Activated naive CD8-positive, alpha-beta T cell treated with anti-CD3 and anti-CD28 coated beads for 36 hours (primary cell): ENCODE measurements around the gene CRACR2B. TPM values are rescaled to one million over a fixed set of nuclear protein-coding genes. Genes with fewer than 3 reads are reported as not detected.

ENCODE experiments used
- DNase-seq: peaks from one replicate; pipeline ENCODE4 v3.0.0; 2021
- H3K27ac Mint-ChIP-seq: one replicate; pipeline ENCODE4 v1.8.0; 2022; ENCODE audit warnings: mild to moderate bottlenecking, moderate library complexity, mixed read lengths
- H3K27me3 Mint-ChIP-seq: one replicate; pipeline ENCODE4 v1.8.0; 2022; ENCODE audit warnings: mild to moderate bottlenecking, mixed read lengths
- H3K36me3 Mint-ChIP-seq: one replicate; pipeline ENCODE4 v1.8.0; 2021; ENCODE audit warnings: mild to moderate bottlenecking, mixed read lengths
- H3K4me1 Mint-ChIP-seq: one replicate; pipeline ENCODE4 v1.8.0; 2021; ENCODE audit warnings: mixed read lengths
- H3K4me3 Mint-ChIP-seq: one replicate; pipeline ENCODE4 v1.8.0; 2022; ENCODE audit warnings: mild to moderate bottlenecking, moderate library complexity, mixed read lengths
- H3K9me3 Mint-ChIP-seq: one replicate; pipeline ENCODE4 v1.8.0; 2022; ENCODE audit warnings: mixed read lengths
- total RNA-seq, 2 experiments: library from RNA; stranded (reverse); gene quantifications; one replicate each; pipeline ENCODE4 v1.2.3, GENCODE V29; 2021

The CRACR2B gene
- total RNA-seq, 2 experiments from 2014 or later, result 0.76 to 1.1 TPM

DNA sequence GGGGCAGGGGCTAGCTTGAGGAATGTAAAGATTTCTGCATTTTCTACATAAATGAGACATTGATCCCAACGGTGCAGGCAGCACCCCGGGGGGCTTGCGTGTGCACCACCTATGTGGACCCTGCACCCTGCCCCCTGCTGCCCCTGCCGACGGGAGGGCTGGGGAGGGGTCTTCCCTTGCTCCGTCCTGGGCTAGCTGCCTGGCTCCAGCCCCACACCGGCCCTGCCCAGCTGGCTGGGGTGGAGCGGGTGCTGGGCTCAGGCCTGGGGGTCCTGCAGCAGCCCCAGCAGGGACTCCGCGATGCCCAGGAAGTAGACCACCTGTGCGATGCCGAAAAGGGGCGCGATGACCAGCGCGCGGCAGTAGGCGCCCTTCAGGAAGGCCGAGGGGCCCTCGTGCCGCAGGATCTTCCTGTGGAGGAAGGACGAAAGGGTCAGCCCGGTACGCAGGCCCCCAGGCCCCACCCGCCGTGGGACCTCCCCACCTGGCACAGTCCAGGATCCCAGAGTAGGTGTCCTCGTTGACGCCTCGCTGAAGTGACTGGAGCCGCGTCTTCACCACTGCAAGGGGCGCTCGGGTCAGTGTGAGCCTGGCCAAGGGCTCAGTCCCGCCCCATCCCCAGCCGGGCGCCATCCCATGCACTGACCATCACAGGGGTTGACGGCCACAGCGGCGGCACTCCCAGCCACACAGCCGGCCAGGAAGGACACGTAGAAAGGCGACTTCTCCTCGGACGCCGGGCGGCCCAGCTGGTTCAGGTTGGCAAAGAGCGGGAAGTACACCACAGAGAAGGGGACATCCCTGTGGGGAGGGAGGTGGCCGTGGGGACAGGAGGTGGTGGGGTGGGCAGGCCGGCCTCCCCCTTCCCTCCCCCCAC is 35.8 kb upstream of the CRACR2B start:
- peaks cover 11% of the 10 kb centered on the region for H3K4me1 Mint-ChIP-seq

DNA sequence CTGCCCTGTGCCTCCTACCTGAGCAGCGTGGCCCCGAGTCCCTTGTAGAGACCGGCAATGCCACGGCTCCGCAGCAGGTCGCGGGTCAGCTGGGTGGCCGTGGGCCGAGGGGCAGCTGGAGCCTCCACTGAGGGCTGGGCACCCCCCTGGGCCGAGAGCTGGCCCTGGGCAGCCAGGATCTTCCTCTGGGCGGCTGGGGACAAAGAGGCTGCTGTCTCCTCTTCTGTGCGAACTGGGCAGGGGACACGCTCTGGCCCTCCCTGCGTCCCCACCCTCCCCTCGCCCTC is 35.2 kb upstream of the CRACR2B start:
- Mint-ChIP-seq H3K36me3 (peaks cover 12% of the 10 kb centered on the region), H3K4me3 (no peak overlapping the region), H3K27ac (no peak overlapping the region), H3K9me3 (no peaks in the 10 kb centered on the region), H3K27me3 (no peaks in the 10 kb centered on the region), H3K4me1 (peaks cover 12% of the 10 kb centered on the region)
- DNase-seq, result no peak

More for the DNA sequence above, 35.8 kb upstream of the CRACR2B start:
- Mint-ChIP-seq H3K36me3 (peaks cover 12% of the 10 kb centered on the region), H3K27me3 (no peaks in the 10 kb centered on the region), H3K4me3 (no peak overlapping the region), H3K9me3 (no peaks in the 10 kb centered on the region), H3K27ac (no peak overlapping the region)
- no peak for DNase-seq

DNA sequence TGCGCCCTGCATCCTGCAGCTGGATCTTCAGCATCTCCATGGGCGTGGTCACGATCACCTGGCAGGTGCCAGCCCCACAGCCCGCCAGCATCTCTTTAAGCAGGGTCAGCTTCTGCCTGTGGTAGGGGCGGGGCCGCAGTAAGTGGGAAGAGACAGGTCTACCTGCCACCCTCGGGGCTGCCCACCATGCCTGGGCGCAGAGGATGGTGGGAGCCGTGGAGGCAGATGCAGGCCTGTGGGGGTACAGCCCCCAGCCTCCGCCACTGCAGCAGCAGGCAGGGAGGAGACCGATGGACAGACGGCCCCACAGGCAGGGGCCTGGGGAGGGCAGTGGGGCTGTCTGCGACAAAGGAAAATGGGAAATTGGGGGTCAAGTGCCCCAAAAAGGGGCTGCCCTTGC is 34.8 kb upstream of the CRACR2B start:
- Mint-ChIP-seq H3K9me3 (no peaks in the 10 kb centered on the region), H3K4me1 (peaks cover 10% of the 10 kb centered on the region)

DNA sequence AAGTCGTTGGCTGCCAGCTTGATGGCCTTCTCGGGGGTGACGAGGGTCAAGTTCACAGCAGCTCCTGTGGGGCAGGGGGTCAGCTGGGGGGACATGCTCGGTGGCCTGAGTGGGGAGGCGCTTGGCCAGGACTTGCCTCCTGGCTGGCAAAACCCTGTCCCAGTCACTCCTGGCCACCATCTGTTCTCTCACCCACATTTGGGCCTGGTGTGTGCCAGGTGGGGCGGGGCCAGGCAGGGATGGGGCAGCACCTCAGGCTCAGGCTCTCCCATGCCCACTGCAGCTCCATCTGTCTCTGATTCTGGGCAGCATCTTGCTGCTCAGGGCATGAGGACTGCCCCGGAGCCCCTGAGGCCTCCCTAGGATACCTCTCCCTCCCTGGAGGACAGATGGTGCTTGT is 34.2 kb upstream of the CRACR2B start:
- Mint-ChIP-seq H3K27me3 (no peaks in the 10 kb centered on the region), H3K27ac (no peak overlapping the region), H3K4me3 (peak overlapping the region; percentile 22), H3K36me3 (peaks cover 12% of the 10 kb centered on the region), H3K9me3 (no peaks in the 10 kb centered on the region), H3K4me1 (peaks cover 9% of the 10 kb centered on the region)
- DNase-seq, result no peak

More for the DNA sequence above, 34.8 kb upstream of the CRACR2B start:
- H3K27me3 Mint-ChIP-seq, result no peaks in the 10 kb centered on the region
- DNase-seq, result no peak
- peaks cover 12% of the 10 kb centered on the region for H3K36me3 Mint-ChIP-seq
- H3K27ac Mint-ChIP-seq, result no peak overlapping the region
- H3K4me3 Mint-ChIP-seq, result no peak overlapping the region

DNA sequence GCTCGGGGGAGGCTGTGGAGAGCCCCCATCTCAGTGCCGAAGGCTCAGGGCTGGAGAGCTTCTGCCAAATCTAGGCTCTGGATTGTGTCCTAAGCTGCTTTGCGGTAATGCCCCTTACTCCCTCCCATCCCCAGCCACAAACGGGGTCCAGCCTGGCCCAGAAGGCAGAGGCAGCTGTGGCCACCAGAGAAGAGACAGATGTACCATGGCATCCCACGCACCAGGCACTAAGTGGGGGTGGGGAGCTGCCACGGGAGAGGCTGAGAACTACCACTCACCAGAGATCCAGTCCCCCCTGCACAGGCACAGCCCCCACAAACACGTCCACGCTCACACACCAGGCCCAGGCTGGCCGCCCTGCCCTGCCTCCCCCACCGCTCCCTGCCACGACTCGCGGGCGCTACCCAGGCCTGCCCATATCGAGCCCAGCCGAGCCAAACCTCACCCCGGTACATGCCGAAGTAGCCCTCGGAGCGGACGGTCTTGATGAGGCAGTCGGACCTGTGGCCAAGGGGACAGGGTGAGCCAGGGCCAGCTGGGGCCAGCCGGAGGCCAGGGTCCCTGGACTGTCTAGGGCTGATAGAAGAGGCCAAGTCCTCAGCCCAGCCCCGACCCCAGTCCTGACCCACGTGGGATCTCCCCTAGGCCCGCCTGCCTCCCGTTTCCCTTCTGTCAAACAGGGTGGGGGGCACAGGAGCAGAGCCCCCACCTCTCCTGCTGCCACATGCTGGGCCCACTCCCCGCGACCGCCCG is 33.5 kb upstream of the CRACR2B start:
- no peak overlapping the region for H3K27ac Mint-ChIP-seq
- DNase-seq, result no peak
- H3K27me3 Mint-ChIP-seq, result no peaks in the 10 kb centered on the region
- H3K36me3 Mint-ChIP-seq, result peaks cover 12% of the 10 kb centered on the region
- H3K9me3 Mint-ChIP-seq, result no peaks in the 10 kb centered on the region
- peaks cover 9% of the 10 kb centered on the region for H3K4me1 Mint-ChIP-seq
- H3K4me3 Mint-ChIP-seq, result peak overlapping the region; percentile 62

DNA sequence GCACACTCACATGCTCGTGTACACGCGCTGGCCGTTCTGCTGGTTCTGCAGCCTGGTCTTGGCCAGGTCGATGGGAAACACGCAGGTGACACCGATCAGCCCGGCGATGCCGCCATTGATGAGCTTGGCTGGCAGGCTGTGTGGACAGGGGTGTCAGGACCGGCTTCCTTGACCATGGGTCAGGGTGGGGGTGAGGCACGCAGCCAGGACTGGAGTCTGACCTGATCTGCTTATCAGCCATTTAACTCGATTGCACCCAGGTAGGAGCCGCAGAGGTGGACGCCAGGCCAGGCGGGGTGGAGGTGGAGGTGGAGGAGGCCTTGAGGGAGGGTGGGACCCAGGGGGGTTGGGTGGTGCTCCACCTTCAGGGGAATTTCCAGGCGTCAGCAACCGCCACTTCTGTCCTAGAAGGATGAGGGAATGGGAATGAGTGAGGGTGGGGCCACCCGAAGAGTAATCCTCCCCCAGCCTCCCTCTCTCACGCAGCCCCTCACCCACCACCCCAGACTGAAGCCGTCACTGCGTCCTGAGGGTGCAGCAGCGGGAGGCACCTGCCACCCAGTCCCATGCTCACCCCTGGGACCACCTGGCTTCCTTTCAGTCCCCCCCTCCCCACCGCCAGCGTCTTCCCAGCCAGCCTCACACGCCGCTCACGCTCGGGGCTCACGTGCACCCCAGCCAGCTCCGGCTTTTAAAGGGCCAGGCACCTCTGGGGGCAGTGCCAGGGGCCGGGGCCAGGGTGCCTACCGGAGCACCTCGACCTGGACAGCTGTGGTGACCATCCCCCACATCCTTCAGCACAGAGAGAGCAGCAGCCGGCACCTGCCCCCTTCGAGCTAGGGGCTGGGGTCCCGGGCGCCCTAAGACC is 32.7 kb upstream of the CRACR2B start:
- Mint-ChIP-seq H3K36me3 (peaks cover 12% of the 10 kb centered on the region), H3K9me3 (no peaks in the 10 kb centered on the region), H3K27me3 (no peaks in the 10 kb centered on the region), H3K4me3 (peak overlapping the region; percentile 93), H3K4me1 (peaks cover 9% of the 10 kb centered on the region), H3K27ac (no peak overlapping the region)
- no peak for DNase-seq

DNA sequence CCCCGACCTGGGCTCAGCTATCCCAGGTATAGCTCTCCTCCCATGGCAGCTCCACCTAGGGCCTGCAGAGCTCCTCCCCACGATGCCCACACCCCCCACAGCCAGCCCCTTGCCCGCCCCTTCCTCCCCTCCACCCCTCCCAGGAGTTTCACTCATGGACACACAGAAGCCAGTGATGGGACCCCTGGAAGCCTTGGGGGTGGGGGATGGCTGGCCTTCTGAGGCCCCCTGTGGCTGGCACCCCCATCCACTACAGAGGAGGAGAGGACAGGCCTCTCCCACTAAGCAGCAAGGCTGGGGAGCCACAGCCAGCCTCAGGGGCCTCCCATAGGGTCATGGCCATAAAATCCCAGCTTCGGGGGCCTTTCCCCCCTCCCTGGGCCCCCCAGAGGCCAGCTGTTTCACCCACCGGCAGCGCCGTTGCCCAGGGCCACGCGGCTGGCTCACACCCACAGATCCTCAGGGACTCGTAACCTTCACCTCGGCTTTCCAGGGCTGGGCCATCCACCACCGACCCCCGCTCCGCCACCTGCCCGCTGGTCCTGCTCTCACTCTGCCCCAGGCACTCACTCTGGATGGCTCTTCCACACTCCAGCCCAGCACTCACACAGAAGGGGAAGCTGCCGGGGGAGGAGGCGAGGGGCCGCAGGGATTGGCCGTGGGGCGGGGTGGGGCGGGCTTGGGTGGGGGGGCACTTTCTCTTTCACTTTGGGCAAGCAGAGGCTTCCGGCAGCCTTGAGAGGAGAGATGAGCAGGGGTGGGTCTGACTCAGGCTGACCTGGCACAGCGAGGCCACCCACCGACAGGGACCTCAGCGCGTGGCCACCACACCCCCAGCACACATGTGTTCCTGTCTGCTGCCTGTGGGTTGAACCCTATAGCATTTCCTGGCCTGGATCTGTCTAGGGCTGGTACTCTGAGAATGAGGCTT is 31.8 kb upstream of the CRACR2B start:
- peak overlapping the region; percentile 85 for H3K27ac Mint-ChIP-seq
- H3K4me1 Mint-ChIP-seq, result peaks cover 9% of the 10 kb centered on the region
- peak; percentile 86 for DNase-seq
- H3K4me3 Mint-ChIP-seq, result peak overlapping the region; percentile 93
- H3K27me3 Mint-ChIP-seq, result no peaks in the 10 kb centered on the region
- H3K9me3 Mint-ChIP-seq, result no peaks in the 10 kb centered on the region
- H3K36me3 Mint-ChIP-seq, result peaks cover 10% of the 10 kb centered on the region

DNA sequence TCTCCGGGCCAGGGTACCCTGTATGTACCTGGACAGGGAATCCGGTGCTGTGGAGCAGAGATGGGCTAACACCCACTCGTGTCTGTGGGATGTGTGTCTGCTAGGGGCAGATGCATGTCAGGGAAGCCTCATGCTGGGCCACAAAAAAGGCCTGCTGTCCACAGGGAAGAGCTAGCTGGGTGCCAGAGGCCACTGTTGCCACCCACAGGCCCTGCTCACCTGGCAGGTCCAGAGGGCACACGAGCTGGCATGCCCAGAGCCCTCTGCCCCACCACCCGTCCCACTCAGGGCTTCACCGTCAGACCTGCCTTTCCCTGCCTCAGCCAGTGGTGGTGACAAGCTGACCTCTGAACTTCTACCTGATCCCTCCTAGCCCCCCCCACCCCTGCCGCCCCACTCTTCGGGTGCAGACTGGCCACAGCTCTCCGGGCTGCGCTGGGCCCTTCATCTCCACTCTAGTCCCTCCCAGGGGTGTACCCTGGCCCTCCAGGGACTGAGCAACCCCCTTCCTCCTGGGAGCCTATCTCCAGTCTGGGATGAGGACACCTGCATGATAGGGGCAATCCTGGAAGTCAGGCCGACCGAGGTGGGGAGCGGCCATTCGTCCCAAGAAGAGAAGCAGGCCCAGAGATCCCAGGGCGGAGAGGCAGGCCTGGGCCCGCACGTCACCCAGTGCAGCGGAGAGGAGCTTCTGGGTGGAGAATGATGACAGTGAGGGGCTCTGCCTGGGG is 31.0 kb upstream of the CRACR2B start:
- DNase-seq, result no peak
- H3K9me3 Mint-ChIP-seq, result no peaks in the 10 kb centered on the region
- peaks cover 9% of the 10 kb centered on the region for H3K4me1 Mint-ChIP-seq
- no peaks in the 10 kb centered on the region for H3K27me3 Mint-ChIP-seq
- peaks cover 8% of the 10 kb centered on the region for H3K36me3 Mint-ChIP-seq
- peak overlapping the region; percentile 93 for H3K4me3 Mint-ChIP-seq
- H3K27ac Mint-ChIP-seq, result peak overlapping the region; percentile 85

DNA sequence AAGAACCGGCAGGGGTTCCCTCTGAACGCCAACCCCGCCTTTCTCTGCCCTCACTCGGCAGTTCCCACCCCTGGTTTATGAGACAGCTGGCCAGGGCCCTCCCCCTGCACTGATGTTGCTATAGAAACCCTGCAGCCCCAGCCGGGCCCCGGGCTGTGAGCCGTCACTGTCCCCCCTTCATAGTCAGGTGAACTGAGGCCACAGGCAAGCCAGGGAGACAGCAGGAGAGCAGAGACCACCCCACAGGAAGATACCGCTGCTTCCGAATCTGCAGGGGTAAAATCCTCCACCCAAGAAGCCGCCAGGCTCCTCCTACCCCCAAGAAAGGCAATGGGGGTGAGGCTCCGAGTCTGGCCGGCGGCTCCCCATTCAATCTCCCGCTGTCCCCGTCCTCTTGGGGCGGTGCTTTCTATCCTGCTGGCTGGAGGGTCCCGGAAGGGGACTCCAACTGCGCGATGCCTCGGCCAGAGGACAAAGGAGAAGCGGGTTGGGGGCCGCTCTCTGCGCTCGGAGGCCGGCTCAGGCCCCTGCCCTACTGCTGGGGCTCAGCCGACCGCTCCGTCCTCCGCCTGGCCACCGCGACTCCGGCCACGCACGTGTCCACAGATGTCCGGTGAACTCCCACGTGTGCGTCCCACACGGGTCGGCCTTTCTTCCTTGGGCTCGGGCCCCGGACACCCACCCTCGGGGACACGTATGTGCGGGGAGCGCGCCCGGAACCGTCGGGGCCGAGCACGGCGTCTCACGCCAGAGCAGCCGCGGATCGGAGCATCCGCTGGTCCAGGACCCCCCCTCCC is 30.2 kb upstream of the CRACR2B start:
- H3K27ac Mint-ChIP-seq, result peak overlapping the region; percentile 85
- H3K27me3 Mint-ChIP-seq, result no peaks in the 10 kb centered on the region
- peak; percentile 89 for DNase-seq
- H3K4me3 Mint-ChIP-seq, result peak overlapping the region; percentile 93
- no peaks in the 10 kb centered on the region for H3K9me3 Mint-ChIP-seq
- H3K4me1 Mint-ChIP-seq, result peaks cover 9% of the 10 kb centered on the region
- H3K36me3 Mint-ChIP-seq, result peaks cover 8% of the 10 kb centered on the region

DNA sequence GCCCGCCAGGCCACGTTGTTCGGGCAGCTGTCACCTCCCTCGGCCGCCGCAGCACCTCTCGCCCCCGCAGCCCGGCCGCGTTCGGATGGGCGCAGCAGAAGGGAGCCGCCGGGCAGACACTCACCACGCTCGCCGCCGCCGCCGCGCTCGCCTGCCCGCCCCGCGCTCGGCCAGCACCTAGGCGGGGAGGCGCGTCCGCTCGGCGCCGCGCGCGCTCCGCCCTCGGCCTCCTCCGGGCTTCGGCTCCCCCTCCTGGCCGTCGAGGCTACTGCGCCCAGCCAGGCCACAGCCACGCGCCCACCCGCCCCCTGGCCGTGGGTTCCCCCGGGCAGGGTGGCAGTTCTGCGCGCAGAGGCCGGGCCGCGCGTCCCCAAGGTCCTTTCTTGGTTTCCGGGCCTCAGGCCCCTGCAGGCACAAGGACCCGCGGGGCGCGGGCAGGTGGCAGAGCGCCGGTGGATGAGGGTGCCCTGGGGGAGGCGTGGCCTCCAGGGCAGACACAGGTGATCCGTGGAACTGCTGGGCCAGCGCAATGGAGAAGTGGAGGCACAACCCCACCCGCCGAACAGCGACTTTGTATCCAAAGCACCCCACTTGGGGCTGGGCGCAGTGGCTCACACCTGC is 29.5 kb upstream of the CRACR2B start, which contains the start of gene SLC25A22:
Gene SLC25A22, minus strand, starts transcription at position 189 of the 621 bp plus-strand sequence. CDS start 3,275 bp downstream, outside the sequence.
- peak within 1 kb of the TSS; percentile 85 for H3K27ac Mint-ChIP-seq
- peaks cover 10% of the 10 kb centered on the region for H3K4me1 Mint-ChIP-seq
- peak within 1 kb of the TSS; percentile 93 for H3K4me3 Mint-ChIP-seq
- H3K27me3 Mint-ChIP-seq, result no peaks in the 10 kb centered on the region
- DNase-seq, result peak; percentile 93
- peaks cover 8% of the 10 kb centered on the region for H3K36me3 Mint-ChIP-seq
- H3K9me3 Mint-ChIP-seq, result no peaks in the 10 kb centered on the region

DNA sequence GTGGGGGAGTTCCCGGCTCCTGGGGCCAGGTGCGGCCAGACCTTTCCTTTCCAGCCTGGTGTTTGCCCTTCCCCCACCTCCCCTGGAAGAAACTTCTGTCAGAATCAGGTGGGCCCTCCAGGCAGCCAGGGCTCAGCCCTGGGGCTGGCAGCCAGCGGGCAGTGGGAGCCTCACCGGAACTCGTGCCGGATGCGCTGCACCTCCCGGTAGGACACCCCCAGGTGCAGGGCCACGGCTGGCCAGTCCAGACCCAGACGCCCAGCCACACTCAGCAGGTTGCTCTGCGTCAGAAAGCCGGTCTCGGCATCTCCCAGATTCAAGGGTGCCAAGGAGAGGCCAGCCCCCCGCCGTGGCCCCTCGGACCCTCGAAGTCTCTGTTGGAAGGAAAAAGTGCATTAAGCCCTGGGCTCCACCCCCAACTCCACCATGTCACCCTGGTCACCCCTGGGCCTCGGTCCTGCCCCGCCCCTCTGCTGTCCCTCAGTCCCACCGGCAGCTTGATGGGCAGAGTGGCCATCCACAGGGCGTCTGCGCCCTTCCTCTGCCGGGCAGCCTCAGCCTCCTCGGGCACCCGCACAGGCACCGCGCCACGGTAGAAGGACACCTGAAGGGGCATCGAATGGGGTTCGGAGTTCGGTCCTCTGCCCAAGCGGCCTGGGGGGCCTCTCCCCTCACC is 27.9 kb upstream of the CRACR2B start:
- no peaks in the 10 kb centered on the region for H3K9me3 Mint-ChIP-seq
- no peaks in the 10 kb centered on the region for H3K27me3 Mint-ChIP-seq
- H3K27ac Mint-ChIP-seq, result no peak overlapping the region
- no peak for DNase-seq
- no peak overlapping the region for H3K4me3 Mint-ChIP-seq
- H3K36me3 Mint-ChIP-seq, result peaks cover 4% of the 10 kb centered on the region
- H3K4me1 Mint-ChIP-seq, result peaks cover 15% of the 10 kb centered on the region

DNA sequence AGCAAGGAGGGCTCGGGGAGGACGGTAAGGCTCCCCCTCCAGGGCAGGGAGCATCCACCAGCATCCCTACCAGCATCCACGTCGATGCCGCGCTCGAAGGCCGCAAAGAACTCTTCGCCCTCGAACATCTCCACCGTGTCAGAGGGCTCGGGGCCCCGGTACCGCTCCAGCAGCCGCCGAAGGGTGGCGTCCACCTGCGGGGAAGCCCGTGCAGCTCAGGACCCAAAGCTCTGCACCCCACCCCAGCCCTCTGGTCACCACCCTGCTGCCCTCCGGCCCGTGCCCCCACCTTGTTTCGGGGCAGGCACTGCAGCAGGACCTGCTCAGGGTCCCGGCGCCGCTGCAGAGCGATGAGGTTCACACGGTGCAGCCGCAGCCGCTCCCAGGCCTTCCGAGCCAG is 27.2 kb upstream of the CRACR2B start:
- Mint-ChIP-seq H3K9me3 (no peaks in the 10 kb centered on the region), H3K4me1 (peaks cover 14% of the 10 kb centered on the region), H3K27ac (no peak overlapping the region), H3K27me3 (no peaks in the 10 kb centered on the region), H3K36me3 (peaks cover 4% of the 10 kb centered on the region), H3K4me3 (no peak overlapping the region)
- no peak for DNase-seq
